ENCODE results near the gene SGPL1.

DNA sequence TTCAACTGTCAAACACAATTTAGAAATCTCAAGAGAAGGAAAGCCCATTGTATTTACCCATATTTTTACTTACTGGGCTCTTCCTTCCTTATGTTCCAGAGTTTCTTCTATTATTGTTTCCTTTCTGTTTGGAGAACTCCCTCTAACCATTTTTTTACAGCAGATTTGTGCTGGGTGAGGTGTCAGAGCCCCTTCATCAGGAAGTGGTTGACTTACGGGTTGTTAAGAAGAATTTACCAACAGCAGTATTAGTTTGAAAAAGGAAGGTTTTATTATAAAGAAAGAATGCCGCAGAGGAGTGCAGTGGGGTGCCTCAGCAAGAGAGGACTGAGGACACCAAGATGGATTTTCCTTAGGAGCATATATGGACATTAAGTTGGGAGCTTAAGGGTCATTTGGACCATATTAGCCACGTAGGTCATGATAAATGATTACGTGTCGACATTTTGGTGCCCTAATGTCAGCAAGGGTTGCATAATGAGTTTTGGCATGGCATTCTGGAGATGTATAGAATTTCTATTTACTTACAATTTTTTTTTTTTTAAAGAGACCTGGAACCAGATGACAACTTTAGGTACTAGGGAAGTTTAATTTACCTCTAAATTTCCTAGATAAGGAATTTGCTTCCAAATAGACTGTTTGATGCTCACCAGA lies 24.2 kb upstream of the SGPL1 start:
- TF ChIP-seq POLR2A (IDR thresholded peaks at IDR 0.05; ENCODE audit: low read length) (no peak), GATA1 (IDR thresholded peaks at IDR 0.05; ENCODE audit: low read depth, low read length) (no peak)
